Measurements from ENCODE around the gene ACRBP.
A peak's percentile ranks its signal among the peaks of the same experiment; 100 is the strongest.

The ACRBP gene

GRCh38 chr12:6631549-6631961, 15.7 kb downstream of the ACRBP start:
- H3K4me3 ChIP-seq (ENCODE audit: low read length), result no peak overlapping the region
- DNase-seq (ENCODE audit: low read depth), result no peak
- H3K36me3 ChIP-seq (ENCODE audit: control insufficient read depth, insufficient read depth, low read length, severe bottlenecking), result no peaks in the 10 kb centered on the region
- H3K9me3 ChIP-seq (ENCODE audit: control insufficient read depth, low read length), result no peaks in the 10 kb centered on the region
- H3K4me1 ChIP-seq (ENCODE audit: control insufficient read depth, insufficient read depth, low read length), result no peaks in the 10 kb centered on the region
- peaks cover 20% of the 10 kb centered on the region for H3K27me3 ChIP-seq (replicated peaks; ENCODE audit: control insufficient read depth, insufficient read depth, low read length)
- H3K9ac ChIP-seq (ENCODE audit: low read length), result no peak overlapping the region

- Histone ChIP-seq H3K36me3 (ENCODE audit: control insufficient read depth, insufficient read depth, low read length, severe bottlenecking) (no peaks in the 10 kb centered on the region), H3K9ac (ENCODE audit: low read length) (no peak overlapping the region), H3K4me1 (ENCODE audit: control insufficient read depth, insufficient read depth, low read length) (no peaks in the 10 kb centered on the region), H3K9me3 (ENCODE audit: control insufficient read depth, low read length) (no peaks in the 10 kb centered on the region), H3K27me3 (replicated peaks; ENCODE audit: control insufficient read depth, insufficient read depth, low read length) (peaks cover 15% of the 10 kb centered on the region), H3K4me3 (ENCODE audit: low read length) (no peak overlapping the region)
- no peak for DNase-seq (ENCODE audit: low read depth)
Measured at GRCh38 chr12:6630736-6631135, 16.5 kb downstream of the ACRBP start.

- H3K9ac ChIP-seq (ENCODE audit: low read length), result no peak overlapping the region
- H3K36me3 ChIP-seq (ENCODE audit: control insufficient read depth, insufficient read depth, low read length, severe bottlenecking), result no peaks in the 10 kb centered on the region
- no peaks in the 10 kb centered on the region for H3K9me3 ChIP-seq (ENCODE audit: control insufficient read depth, low read length)
- H3K4me3 ChIP-seq (ENCODE audit: low read length), result no peak overlapping the region
- DNase-seq (ENCODE audit: low read depth), result no peak
- H3K27me3 ChIP-seq (replicated peaks; ENCODE audit: control insufficient read depth, insufficient read depth, low read length), result peaks cover 9% of the 10 kb centered on the region
- H3K4me1 ChIP-seq (ENCODE audit: control insufficient read depth, insufficient read depth, low read length), result no peaks in the 10 kb centered on the region
Measured at GRCh38 chr12:6627616-6628015, 19.6 kb downstream of the ACRBP start.

- DNase-seq (ENCODE audit: low read depth), result no peak
- no peak overlapping the region for H3K4me3 ChIP-seq (ENCODE audit: low read length)
- H3K4me1 ChIP-seq (ENCODE audit: control insufficient read depth, insufficient read depth, low read length), result no peaks in the 10 kb centered on the region
- no peaks in the 10 kb centered on the region for H3K36me3 ChIP-seq (ENCODE audit: control insufficient read depth, insufficient read depth, low read length, severe bottlenecking)
- no peaks in the 10 kb centered on the region for H3K9me3 ChIP-seq (ENCODE audit: control insufficient read depth, low read length)
- H3K27me3 ChIP-seq (replicated peaks; ENCODE audit: control insufficient read depth, insufficient read depth, low read length), result peaks cover 8% of the 10 kb centered on the region
- no peak overlapping the region for H3K9ac ChIP-seq (ENCODE audit: low read length)
Measured at GRCh38 chr12:6626654-6627283, 20.5 kb downstream of the ACRBP start.

DNA sequence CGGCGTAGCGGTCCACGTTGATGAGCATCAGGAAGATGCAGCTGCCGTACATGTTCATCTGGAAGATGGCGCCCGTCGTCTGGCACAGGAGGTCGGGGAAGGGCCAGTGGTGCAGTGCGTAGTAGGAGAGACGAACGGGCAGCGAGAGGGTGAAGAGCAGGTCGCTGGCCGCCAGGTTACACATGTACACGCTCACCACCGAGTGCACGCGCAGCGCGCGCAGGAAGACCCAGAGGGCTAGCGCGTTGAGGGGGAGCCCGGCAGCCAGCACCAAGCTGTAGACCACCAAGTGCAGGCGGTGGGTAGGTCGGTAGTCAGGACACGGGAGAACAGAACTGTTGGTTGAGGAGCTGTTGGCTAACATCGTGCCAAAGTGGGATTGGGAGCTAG, 26.4 kb downstream of the ACRBP start:
- H3K9me3 ChIP-seq (ENCODE audit: control insufficient read depth, low read length), result no peaks in the 10 kb centered on the region
- no peaks in the 10 kb centered on the region for H3K36me3 ChIP-seq (ENCODE audit: control insufficient read depth, insufficient read depth, low read length, severe bottlenecking)
- no peaks in the 10 kb centered on the region for H3K4me1 ChIP-seq (ENCODE audit: control insufficient read depth, insufficient read depth, low read length)
- H3K4me3 ChIP-seq (ENCODE audit: low read length), result peak overlapping the region; percentile 53
- H3K9ac ChIP-seq (ENCODE audit: low read length), result peak overlapping the region; percentile 39
- peaks cover 4% of the 10 kb centered on the region for H3K27me3 ChIP-seq (replicated peaks; ENCODE audit: control insufficient read depth, insufficient read depth, low read length)
- DNase-seq (ENCODE audit: low read depth), result no peak

DNA sequence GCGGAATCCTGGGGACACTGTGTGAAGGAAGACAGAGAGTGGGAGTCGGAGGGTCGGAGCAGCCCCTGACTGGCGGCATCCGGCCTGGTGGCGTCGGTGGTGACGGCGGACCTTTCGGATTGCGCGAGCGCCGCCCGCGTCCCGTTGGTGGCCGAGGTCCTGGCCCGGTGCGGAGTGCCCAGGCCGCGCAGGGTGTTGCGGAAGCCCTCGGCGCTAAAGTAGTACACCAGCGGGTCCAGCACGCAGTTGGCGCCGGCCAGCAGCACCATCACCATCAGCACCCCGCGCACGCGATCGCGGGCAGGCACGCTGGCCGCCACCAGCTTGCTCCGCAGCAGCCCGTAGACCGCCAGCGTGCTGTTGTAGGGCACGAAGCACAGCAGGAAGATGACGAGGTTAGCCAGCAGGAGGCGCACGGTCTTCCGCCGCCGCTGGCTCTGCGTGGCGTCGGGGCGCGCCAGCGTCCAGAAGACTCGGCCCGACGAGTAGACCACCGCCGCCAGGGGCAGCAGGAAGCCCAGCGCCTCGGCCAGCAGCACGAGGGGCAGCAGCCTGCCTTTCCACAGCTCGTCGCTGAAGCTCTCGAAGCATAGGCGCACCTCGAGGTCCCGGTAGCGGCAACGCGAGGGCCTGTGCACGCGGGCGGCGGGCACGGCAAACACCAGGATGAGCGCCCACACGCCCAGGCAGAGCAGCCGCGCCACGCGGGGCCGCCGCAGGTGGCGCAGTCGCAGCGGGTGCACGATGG, 26.9 kb downstream of the ACRBP start:
- H3K36me3 ChIP-seq (ENCODE audit: control insufficient read depth, insufficient read depth, low read length, severe bottlenecking), result no peaks in the 10 kb centered on the region
- peak overlapping the region; percentile 53 for H3K4me3 ChIP-seq (ENCODE audit: low read length)
- no peak for DNase-seq (ENCODE audit: low read depth)
- peaks cover 4% of the 10 kb centered on the region for H3K27me3 ChIP-seq (replicated peaks; ENCODE audit: control insufficient read depth, insufficient read depth, low read length)
- no peaks in the 10 kb centered on the region for H3K9me3 ChIP-seq (ENCODE audit: control insufficient read depth, low read length)
- no peaks in the 10 kb centered on the region for H3K4me1 ChIP-seq (ENCODE audit: control insufficient read depth, insufficient read depth, low read length)
- H3K9ac ChIP-seq (ENCODE audit: low read length), result peak overlapping the region; percentile 39

DNA sequence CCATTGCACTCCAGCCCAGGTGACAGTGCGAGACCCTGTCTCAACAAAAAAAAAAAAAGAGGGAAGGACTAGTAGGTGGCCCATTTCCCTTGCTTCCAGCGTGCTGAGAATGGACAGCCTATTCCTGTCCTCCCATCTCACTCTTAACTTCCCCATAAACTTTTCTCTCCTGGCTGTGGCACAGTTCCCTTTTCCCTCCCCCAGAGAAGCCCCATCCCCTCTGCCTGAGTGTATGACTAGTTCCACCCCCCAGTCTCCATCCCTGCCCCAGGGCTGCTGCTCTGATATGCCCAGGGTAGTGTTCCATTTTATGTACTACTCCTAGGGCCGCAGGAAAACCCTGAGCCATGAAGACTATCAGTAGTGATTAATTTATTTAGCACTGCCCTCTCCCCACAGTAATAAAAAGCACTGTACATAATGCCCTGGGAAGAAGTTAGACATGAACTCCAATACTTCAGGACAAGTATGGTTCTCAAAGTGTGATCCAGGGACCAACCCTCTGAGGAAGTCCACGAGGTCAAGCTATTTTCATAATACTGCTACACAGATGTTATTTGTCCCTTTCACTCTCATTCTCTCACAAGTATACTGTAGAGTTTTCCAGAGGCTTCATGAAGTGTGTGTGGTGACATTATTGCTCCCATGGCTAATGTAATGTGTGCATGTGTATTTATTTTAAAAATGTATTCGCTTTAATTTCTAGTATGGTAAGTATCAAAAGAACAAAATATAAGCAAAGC, 28.6 kb downstream of the ACRBP start:
- Histone ChIP-seq H3K36me3 (ENCODE audit: control insufficient read depth, insufficient read depth, low read length, severe bottlenecking) (no peaks in the 10 kb centered on the region), H3K4me1 (ENCODE audit: control insufficient read depth, insufficient read depth, low read length) (peaks cover 5% of the 10 kb centered on the region), H3K4me3 (ENCODE audit: low read length) (no peak overlapping the region), H3K9ac (ENCODE audit: low read length) (no peak overlapping the region), H3K27me3 (replicated peaks; ENCODE audit: control insufficient read depth, insufficient read depth, low read length) (peaks cover 4% of the 10 kb centered on the region), H3K9me3 (ENCODE audit: control insufficient read depth, low read length) (no peaks in the 10 kb centered on the region)
- DNase-seq (ENCODE audit: low read depth), result no peak

DNA sequence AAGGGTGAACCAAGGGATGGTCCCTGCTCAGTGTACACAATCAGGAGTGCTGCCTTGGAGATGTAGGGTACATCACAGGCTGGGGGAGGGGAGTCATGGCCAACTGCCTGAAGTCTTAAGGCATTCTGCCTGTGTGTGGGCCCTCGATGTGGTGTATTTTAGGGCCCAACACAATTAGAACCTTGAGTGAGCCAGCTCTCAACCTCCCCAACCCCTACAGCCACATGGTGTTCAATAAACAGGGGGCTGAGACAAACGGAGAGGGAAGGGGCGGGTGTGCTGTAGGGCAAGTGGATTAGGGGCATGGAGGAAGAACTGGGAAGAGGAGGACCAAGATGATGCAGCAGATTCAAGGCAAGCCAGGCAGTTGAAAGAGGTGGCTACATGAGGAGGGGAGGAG, 31.4 kb downstream of the ACRBP start:
- Histone ChIP-seq H3K36me3 (ENCODE audit: control insufficient read depth, insufficient read depth, low read length, severe bottlenecking) (no peaks in the 10 kb centered on the region), H3K9ac (ENCODE audit: low read length) (no peak overlapping the region), H3K4me3 (ENCODE audit: low read length) (no peak overlapping the region), H3K27me3 (replicated peaks; ENCODE audit: control insufficient read depth, insufficient read depth, low read length) (peaks cover 4% of the 10 kb centered on the region), H3K4me1 (ENCODE audit: control insufficient read depth, insufficient read depth, low read length) (peaks cover 15% of the 10 kb centered on the region), H3K9me3 (ENCODE audit: control insufficient read depth, low read length) (no peaks in the 10 kb centered on the region)
- no peak for DNase-seq (ENCODE audit: low read depth)

- Histone ChIP-seq H3K27me3 (replicated peaks; ENCODE audit: control insufficient read depth, insufficient read depth, low read length) (no peaks in the 10 kb centered on the region), H3K4me3 (ENCODE audit: low read length) (peak overlapping the region; percentile 36), H3K4me1 (ENCODE audit: control insufficient read depth, insufficient read depth, low read length) (peaks cover 15% of the 10 kb centered on the region), H3K36me3 (ENCODE audit: control insufficient read depth, insufficient read depth, low read length, severe bottlenecking) (no peaks in the 10 kb centered on the region), H3K9me3 (ENCODE audit: control insufficient read depth, low read length) (no peaks in the 10 kb centered on the region), H3K9ac (ENCODE audit: low read length) (peak overlapping the region; percentile 65)
- no peak for DNase-seq (ENCODE audit: low read depth)
Measured at GRCh38 chr12:6614513-6615172, 32.6 kb downstream of the ACRBP start.

GRCh38 chr12:6613776-6614512, 33.3 kb downstream of the ACRBP start:
- no peaks in the 10 kb centered on the region for H3K9me3 ChIP-seq (ENCODE audit: control insufficient read depth, low read length)
- H3K9ac ChIP-seq (ENCODE audit: low read length), result peak overlapping the region; percentile 65
- H3K4me3 ChIP-seq (ENCODE audit: low read length), result peak overlapping the region; percentile 36
- H3K4me1 ChIP-seq (ENCODE audit: control insufficient read depth, insufficient read depth, low read length), result peaks cover 15% of the 10 kb centered on the region
- DNase-seq (ENCODE audit: low read depth), result peak; percentile 95
- H3K27me3 ChIP-seq (replicated peaks; ENCODE audit: control insufficient read depth, insufficient read depth, low read length), result no peaks in the 10 kb centered on the region
- H3K36me3 ChIP-seq (ENCODE audit: control insufficient read depth, insufficient read depth, low read length, severe bottlenecking), result no peaks in the 10 kb centered on the region

Data from adipocyte (in vitro differentiated cells).